Endometrial microvascular endothelial cells (primary cell): ENCODE data around the gene ZBTB17. TPM values are rescaled to one million over a fixed set of nuclear protein-coding genes. Genes with fewer than 3 reads are reported as not detected.
"Not testable (repeated sequence)": the region's sequence is repeated elsewhere in the genome, so short reads cannot be mapped to it uniquely, and the experiment has no call there.

ENCODE experiments used
- in situ Hi-C: cut with HindIII; loops from 2 replicates; pipeline ENCODE4 v1.10.0; 2017; ENCODE audit warnings: low sequenced_read_pairs, low pct_unique_long_range_greater_than_20kb; ENCODE audit errors: inconsistent ontology term
- total RNA-seq: library from RNA; depleted of rRNA; stranded (reverse); fragments of >200 nt; gene quantifications from one replicate; pipeline ENCODE4 v1.2.3, GENCODE V29; 2015; ENCODE audit errors: inconsistent ontology term

The ZBTB17 gene
- total RNA-seq, 1 donor from 2014 or later, result 26.5 TPM

DNA sequence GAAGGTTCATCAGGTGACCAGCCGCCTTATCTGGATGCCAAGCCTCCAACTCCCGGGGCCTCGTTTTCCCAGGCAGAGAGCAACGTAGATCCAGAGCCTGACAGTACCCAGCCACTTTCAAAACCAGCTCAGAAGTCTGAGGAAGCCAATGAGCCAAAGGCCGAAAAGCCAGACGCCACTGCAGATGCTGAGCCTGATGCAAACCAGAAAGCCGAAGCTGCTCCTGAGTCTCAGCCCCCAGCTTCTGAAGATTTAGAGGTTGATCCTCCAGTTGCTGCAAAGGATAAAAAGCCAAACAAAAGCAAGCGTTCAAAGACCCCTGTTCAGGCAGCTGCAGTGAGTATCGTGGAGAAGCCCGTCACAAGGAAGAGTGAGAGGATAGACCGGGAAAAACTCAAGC lies 44.5 kb downstream of the ZBTB17 start:
- in situ Hi-C loops, result no loop called here

DNA sequence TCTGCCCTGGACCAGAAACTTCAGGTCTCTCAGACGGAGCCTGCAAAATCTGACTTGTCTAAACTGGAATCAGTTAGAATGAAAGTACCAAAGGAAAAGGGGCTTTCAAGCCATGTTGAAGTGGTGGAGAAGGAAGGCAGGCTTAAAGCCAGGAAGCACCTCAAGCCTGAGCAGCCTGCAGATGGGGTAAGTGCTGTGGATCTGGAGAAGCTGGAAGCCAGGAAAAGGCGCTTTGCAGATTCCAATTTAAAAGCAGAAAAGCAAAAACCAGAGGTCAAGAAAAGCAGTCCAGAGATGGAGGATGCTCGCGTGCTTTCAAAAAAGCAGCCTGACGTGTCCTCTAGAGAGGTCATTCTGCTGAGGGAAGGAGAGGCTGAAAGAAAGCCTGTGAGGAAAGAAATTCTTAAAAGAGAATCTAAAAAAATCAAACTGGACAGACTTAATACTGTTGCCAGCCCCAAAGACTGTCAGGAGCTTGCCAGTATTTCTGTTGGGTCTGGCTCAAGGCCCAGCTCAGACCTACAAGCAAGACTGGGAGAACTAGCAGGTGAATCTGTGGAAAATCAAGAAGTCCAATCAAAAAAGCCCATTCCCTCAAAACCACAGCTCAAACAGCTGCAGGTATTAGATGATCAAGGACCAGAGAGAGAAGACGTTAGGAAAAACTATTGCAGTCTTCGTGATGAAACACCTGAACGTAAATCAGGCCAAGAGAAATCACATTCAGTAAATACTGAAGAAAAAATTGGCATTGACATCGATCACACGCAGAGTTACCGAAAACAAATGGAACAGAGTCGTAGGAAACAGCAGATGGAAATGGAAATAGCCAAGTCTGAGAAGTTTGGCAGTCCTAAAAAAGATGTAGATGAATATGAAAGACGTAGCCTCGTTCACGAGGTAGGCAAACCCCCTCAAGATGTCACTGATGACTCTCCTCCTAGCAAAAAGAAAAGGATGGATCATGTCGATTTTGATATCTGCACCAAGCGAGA lies 46.6 kb downstream of the ZBTB17 start:
- in situ Hi-C loops, result no loop called here

DNA sequence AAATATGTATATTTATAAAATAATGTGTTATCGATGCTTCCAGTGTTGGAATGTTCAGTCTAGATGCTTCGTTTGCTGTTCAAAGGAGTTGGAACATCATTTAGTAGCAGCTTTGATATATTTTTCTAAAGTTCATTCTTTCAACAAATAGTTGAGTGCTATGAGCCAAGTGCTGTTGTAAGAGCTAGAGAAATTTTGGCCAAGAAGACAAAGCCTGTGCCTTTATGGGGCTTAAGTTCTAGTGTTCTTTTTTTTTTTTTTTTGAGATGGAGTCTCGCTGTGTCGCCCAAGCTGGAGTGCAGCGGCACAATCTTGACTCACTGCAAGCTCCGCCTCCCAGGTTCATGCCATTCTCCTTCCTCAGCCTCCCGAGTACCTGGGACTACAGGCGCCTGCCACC lies 49.5 kb downstream of the ZBTB17 start:
- in situ Hi-C loops, result not testable (repeated sequence)

DNA sequence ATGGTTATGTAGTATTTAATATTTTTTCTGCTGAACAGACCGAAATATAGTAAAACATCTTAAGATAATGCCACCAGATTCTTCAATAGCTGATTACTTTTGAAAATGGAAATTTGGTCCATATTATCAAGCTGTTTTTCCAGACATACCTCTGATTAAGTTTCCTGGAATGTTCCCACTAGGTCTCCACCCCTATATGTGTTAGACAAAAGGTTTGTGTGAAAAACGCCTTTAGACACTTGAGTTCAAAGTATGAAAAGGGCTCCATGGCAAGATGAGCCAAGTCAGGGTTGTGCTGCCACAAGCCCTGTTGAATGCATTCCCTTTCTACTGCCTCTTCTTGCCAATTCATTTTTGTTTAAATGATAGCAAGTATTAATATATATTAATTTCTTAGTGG lies 52.7 kb downstream of the ZBTB17 start:
- in situ Hi-C loops, result no loop called here

DNA sequence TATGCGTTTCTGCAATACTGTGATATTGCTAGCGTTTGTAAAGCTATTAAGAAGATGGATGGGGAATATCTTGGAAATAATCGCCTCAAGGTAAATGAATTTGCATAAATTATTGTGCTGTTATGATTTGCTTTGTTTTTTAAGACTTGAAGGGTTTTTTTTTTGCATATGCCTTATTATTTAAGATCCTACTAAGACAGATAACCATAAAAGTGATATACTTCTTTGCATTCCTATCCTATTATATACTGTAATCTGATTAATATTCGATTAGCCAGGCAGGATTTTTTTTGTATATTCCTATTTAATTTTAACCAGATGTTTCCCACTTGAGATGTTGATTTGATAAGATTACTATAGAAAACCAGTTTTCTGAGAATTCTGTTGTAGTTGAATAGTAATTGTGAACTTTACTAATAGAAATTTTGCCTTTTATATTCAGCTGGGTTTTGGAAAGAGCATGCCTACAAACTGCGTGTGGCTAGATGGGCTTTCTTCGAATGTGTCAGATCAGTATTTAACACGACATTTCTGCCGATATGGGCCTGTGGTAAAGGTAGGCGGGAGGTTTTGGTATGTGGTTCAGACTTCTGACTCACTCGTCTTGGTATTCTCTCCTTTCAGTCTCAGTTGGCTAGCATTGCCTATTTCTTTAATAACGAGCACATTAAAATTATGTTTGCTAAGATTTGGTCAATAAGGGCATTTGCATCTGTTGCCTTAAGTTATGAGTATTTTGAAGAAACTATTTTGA lies 56.8 kb downstream of the ZBTB17 start:
- in situ Hi-C loops, result no loop called here

DNA sequence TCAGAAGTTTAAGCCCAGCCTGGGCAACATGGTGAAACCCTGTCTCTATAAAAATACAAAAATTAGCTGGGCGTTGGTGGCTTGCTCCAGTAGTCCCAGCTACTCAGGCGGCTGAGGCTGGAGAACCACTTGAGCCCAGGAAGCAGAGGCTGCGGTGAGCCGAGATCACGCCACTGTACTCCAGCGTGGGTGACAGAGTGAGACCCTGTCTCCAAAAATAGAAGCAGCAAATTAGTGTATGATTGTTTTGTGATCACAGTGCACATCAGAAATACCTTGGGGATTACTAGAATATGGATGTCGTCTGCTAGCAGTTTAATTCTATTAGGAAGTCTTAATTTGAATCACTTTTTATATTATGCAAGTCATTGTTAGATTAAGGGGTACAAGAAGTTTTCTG lies 59.0 kb downstream of the ZBTB17 start:
- in situ Hi-C loops, result no loop called here

DNA sequence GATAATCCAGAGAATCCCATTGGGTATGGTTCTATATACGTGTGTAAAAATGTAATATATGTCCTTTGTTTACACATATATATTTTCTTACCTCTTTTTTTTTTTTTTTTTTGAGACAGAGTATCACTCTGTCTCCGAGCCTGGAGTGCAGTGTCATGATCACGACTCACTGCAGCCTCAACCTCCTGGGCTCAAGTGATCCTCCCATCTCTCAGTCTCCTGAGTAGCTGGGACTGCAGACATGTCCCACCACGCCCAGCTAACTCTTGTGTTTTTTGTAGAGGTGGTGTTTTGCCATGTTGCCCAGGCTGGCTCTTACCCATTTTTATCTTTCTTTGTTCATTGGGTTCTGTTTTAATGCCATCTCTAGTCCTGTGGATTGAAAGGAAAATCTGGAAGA lies 59.5 kb downstream of the ZBTB17 start:
- in situ Hi-C loops, result no loop called here

DNA sequence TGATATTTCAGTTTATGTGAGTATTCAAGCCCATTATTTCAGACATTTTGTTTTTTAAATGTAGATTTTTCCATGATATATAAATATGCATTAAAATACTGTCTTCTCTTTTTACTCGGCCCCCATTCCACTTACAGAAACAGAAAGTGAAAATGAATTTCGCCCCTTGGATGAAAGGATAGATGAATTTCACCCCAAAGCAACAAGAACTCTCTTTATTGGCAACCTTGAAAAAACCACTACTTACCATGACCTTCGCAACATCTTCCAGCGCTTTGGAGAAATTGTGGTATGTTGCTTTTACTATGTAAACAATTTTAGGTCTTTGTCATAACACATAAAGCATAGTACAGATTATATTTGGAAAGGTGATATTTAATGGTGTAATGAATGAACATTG lies 59.9 kb downstream of the ZBTB17 start:
- in situ Hi-C loops, result no loop called here

DNA sequence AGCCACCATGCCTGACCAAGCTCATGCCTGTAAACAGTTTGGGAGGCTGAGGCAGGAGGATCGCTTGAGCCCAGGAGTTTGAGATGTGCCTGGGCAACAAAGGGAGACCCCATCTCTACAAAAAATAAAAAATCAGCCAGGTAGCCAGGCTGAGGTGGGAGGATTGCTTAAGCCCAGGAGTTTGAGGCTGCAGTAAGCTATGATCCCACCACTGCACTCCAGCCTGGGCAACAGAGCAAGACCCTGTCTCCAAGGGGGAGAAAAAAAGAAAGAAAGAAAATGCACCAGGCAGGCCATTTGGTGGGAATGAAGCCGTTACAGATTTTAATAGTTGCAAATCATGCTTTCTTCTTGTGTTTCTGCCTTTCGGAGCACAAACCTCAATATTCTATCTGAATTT lies 62.3 kb downstream of the ZBTB17 start:
- in situ Hi-C loops, result not testable (repeated sequence)

DNA sequence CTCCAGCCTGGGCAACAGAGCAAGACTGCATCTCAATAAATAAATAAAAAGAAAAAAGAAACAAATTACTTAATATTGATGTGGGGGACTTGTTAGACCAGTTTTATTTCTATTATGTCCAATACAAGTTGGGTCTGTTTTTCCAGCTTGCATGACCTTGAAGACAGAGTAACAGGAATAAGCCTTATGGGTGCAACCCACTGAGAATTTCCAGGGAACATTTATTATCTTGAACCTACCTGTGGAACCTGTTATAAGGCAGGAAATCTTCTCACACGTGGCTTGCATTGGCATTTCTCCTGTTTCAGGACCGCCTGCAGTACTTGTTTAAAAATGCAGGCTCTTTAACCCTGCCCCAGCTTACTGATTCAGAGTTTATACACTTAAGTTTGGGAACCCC lies 64.0 kb downstream of the ZBTB17 start:
- in situ Hi-C loops, result no loop called here

DNA sequence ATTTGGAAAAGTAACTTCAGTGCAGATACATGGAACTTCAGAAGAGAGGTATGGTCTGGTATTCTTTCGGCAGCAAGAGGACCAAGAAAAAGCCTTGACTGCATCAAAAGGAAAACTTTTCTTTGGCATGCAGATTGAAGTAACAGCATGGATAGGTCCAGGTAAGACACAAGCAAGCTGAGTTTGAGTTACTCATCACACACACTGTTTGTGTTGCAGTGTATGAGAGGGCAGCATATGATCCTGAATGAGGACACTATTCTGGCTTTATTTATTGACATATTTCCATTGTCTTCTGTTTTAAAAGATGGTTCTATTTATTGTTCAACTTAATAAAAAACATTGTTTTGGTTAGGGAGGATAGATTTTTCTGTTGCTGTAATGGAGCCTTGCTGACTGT lies 64.8 kb downstream of the ZBTB17 start:
- in situ Hi-C loops, result no loop called here

DNA sequence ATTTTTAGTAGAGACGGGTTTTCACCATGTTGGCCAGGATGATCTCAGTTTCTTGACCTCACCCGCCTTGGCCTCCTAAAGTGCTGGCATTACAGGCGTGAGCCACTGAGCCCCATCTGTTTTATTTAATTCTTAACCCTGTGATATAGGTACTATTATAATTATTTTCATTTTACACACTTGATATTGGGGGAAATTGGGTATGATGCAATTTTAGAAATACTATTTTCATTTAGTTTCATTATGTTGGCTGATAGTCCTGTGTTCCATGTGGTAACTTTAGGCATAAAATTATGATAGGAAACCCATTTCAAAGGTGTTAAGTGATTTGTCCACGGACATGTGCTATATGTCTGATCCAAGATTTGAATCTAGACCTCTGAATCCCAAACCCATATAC lies 67.3 kb downstream of the ZBTB17 start:
- in situ Hi-C loops, result no loop called here

DNA sequence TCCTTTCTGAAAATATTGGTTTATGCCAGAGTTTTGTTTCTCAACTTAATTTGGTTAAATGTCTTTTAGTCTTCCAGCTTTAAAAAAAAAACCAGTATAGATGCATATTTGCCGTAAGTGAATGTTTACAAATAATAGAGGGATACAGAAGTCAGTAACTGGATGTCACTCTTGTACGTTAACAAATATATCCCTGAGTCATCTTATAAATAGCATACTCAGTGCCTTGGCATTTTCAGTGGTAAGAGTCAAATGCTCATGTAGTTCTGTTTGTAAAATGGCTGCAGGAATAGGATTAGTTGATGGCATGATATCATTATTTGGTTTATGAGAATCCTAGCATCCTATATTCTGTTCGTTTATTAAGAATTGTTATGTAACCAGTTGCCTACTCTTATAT lies 73.0 kb downstream of the ZBTB17 start:
- in situ Hi-C loops, result no loop called here

DNA sequence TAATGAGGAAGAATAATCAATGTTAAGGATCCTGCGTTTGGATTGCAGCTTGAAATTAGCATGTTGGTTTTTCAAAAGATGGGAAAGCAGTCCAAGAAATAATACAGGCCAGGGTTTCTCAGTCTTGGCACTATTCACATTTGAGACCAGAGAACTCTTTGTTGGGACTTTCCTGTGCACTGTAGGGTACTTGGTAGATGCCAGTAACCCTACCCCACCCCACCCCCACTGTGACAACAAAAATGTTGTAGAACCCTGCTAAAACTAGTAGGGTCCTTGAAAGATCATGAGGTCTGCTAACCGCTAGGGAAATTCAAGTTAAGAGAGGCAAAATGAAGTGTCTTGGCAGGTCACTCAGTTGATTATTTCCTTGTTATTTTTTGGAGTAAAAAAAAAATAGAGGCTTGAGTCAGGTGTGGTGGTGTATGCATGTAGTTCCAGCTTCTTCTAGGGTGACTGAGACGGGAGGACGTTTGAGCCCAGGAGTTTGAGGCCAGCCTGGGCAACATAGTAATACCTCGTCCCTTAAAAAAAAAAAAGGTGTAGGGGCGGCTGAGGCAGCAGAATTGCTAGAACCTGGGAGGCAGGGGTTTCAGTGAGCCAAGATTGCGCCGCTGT lies 75.1 kb downstream of the ZBTB17 start:
- in situ Hi-C loops, result no loop called here

DNA sequence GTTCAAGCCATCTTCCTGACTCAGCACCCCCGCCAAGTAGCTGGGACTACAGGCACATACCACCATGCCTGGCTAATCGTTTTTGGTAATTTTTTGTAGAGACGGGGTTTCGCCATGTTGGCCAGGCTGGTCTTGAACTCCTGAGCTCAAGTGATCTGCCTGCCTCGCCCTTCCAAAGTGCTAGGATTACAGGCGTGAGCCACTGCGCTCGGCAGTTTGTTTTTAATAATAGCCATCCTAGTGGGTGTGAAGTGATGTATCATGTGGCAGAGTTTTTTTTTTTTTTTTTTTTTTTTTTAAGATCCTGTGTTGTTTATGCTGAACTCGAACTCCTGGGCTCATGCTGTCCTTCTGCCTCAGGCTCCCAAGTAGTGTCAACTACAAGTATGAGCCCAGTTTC lies 76.6 kb downstream of the ZBTB17 start:
- in situ Hi-C loops, result no loop called here

DNA sequence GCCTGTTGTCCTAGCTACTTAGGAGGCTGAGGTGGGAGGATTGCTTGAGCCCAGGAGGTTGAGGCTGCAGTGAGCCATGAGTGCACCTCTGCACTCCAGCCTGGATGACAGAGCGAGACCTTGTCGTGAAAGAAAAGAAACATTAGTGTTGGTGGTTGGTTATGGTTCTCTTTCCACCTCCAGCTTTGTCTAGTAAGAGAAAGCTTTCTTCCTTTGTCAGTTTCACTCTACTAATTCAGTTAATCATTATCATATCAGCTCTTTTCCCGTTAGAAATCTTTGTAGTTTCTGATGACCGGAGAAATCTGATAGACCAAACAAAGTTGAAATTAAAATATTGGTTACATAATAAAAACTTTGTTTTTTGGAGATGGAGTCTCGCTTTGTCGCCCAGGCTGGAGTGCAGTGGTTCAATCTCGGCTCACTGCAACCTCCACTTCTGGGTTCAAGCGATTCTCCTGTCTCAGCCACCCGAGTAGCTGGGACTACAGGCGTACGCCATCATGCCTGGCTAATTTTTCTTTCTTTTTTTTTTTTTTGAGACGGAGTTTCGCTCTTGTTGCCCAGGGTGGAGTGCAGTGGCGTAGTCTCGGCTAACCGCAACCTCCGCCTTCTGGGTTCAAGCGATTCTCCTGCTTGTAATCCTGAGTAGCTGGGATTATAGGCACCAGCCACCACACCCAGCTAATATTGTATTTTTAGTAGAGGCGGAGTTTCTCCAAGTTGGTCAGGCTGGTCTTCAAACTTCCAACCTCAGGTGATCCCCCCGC lies 78.9 kb downstream of the ZBTB17 start:
- in situ Hi-C loops, result not testable (repeated sequence)

DNA sequence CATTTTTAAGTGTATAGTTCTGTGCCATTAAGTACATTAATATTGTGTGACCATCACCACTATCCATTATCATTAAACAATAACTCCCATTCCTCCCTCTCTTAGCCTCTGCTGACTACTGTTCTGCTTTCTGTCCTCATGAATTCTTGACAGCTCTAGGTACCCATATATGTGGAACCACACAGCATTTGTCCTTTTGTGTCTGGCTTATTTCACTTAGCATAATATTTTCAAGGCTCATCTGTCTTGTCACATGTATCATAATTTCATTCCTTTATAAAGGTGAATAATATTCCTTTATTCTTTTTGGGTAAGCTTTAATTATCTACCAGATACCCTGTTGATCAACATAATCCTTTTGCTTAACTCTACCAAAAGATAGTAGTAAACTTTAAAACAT lies 80.7 kb downstream of the ZBTB17 start:
- in situ Hi-C loops, result no loop called here

DNA sequence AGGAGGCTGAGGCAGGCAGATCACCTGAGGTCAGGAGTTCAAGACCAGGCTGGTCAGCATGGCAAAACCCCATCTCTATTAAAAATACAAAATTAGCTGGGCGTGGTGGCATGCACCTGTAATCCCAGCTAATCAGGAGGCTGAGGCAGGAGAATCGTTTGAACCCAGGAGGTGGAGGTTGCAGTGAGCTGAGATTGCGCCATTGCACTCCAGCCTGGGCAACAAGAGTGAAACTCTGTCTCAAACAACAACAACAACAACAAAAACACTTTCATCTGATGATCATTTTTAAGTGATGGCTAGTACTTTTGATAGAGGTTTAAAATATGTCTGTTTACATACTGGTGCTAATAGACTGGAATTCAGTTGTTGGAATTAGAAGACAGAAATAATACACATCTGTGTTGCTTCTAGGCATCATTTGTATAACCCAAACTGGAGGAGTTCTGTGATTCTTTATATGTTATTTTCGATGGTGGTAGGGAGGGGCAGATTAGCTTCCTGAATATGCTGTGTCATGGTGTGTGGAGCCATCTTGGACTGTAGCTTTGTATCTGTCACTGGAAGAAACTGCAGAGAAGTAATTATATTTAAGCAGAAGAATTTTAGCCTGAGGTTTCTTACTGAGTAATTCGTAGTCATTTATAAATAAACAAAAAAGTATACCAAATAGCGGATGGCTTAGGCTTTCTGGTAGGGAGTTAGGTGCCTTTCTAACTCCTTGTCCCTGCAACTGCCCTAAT lies 82.9 kb downstream of the ZBTB17 start:
- in situ Hi-C loops, result not testable (repeated sequence)
